Retinal pigment epithelial cell (primary cell): ENCODE measurements around the gene CGB3.
"Not testable (repeated sequence)": the region's sequence is repeated elsewhere in the genome, so short reads cannot be mapped to it uniquely, and the experiment has no call there.

Experiments
- DNase-seq: peaks from one replicate; pipeline ENCODE4 v3.0.0-alpha.2; 2010; ENCODE audit warnings: low read depth
- H3K4me3 ChIP-seq: 2 replicates; pipeline ENCODE4 v1.5.1; 2011; ENCODE audit warnings: mild to moderate bottlenecking, low read length, control low read depth, moderate library complexity
- TF ChIP-seq, protein P1 (sequence below): conservative IDR thresholded peaks from 2 replicates; pipeline ENCODE4 v1.5.1; 2011; ENCODE audit warnings: low read depth, low read length, control low read depth, inconsistent platforms

CGB3 gene

DNA sequence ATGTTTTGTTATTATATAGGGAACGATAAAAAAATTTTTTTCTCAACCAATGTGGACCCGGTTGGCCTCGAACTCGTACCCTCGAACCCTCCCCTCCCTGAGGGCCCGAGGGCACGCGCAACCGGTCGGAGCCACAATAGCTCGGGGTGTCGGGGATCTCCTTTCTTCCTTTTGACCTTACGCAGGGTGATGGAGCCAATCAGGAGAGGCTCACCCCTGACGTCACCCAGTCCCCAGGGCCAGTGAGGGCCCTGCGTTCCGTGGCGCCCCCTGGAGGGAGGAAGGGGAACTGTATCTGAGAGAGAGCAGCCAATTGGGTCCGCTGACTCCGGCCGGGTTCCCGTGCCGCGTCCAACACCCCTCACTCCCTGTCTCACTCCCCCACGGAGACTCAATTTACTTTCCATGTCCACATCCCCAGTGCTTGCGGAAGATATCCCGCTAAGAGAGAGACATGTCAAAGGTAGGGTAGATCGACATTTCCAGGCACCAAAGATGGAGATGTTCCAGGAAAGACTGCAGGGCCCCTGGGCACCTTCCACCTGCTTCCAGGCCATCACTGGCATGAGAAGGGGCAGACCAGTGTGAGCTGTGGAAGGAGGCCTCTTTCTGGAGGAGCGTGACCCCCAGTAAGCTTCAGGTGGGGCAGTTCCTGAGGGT lies 7.6 kb upstream of the CGB3 start, which contains the start of gene CGB2:
Gene CGB2 (plus strand): TSS at position 249 of the 660 bp plus-strand sequence. CDS start 206 bp downstream, at position 455.
- TF ChIP-seq, protein P1, sequence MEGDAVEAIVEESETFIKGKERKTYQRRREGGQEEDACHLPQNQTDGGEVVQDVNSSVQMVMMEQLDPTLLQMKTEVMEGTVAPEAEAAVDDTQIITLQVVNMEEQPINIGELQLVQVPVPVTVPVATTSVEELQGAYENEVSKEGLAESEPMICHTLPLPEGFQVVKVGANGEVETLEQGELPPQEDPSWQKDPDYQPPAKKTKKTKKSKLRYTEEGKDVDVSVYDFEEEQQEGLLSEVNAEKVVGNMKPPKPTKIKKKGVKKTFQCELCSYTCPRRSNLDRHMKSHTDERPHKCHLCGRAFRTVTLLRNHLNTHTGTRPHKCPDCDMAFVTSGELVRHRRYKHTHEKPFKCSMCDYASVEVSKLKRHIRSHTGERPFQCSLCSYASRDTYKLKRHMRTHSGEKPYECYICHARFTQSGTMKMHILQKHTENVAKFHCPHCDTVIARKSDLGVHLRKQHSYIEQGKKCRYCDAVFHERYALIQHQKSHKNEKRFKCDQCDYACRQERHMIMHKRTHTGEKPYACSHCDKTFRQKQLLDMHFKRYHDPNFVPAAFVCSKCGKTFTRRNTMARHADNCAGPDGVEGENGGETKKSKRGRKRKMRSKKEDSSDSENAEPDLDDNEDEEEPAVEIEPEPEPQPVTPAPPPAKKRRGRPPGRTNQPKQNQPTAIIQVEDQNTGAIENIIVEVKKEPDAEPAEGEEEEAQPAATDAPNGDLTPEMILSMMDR: peak; percentile 36
- not testable (repeated sequence) for DNase-seq, H3K4me3 ChIP-seq

DNA sequence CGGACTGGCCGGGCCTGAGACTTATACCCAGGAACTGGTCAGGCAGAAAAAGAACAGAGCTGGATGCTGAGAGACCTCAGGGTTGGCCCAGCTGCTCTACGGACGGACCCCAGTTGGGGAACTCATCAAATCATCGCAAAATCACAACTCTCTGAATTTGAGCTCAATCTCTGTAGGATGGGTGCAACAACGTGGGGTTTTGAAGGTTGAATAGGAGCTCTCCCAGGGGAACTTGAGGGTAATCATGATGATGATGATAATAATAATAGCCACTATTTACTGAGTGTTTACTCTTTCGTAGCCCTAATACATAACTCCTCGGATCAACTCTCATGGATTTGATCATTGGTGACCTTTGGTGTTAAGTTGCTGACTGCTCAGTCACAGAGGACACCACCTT lies 6.2 kb upstream of the CGB3 start:
- not testable (repeated sequence) for DNase-seq, H3K4me3 ChIP-seq

DNA sequence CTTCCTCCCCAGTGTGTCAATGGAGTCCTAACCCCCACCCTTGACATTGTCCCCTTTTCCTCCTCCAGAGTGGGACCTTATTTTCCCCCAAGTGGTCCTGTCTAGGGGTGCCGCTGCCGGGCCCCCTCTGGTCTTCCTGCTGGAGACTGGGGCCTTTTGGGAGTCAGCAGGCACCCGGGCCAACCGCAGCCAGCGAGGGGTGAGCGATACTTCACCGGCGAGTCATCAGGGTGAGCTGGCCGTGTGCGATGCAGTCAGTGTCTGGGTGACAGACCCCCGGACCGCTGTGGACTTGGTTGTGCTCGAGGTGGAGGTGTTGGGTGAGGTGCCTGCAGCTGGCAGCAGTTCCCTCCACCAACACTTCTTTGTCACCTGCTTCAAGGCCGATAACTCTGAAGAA lies 5.6 kb upstream of the CGB3 start:
- not testable (repeated sequence) for DNase-seq, H3K4me3 ChIP-seq

DNA sequence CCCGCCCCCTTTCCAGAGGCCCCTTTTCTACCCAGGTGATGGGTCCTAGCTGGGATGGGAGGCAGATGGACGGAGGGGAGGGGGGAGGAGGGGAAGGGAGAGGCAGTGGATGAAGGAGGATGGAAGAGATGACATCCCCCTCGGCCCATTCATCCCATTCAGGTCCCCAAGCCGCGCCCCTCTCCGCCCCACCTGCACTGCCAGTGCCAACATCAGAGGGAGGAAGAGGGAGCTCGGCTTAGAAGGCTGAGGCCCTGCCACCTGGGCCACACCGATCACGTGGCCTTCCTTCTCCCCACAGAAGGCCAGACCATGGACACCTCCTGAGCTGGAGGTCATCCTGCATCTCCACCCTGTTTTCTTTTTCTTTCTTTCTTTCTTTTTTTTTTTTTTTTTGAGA lies 4.6 kb upstream of the CGB3 start:
- H3K4me3 ChIP-seq: not testable (repeated sequence)

DNA sequence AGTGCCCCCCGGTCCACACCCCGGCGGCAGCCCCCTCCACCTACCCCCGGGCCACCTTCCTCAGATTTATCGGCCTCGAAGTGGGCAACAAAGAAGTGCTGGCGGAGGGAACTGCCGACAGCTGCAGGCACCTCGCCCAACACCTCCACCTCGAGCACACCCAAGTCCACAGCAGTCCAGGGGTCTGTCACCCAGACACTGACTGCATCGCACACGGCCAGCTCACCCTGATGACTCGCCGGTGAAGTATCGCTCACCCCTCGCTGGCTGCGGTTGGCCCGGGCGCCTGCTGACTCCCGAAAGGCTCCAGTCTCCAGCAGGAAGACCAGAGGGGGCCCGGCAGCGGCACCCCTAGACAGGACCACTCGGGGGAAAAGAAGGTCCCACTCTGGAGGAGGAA lies 1.5 kb upstream of the CGB3 start:
- DNase-seq, H3K4me3 ChIP-seq: not testable (repeated sequence)

More for the DNA sequence above, 4.6 kb upstream of the CGB3 start:
- DNase-seq: not testable (repeated sequence)

DNA sequence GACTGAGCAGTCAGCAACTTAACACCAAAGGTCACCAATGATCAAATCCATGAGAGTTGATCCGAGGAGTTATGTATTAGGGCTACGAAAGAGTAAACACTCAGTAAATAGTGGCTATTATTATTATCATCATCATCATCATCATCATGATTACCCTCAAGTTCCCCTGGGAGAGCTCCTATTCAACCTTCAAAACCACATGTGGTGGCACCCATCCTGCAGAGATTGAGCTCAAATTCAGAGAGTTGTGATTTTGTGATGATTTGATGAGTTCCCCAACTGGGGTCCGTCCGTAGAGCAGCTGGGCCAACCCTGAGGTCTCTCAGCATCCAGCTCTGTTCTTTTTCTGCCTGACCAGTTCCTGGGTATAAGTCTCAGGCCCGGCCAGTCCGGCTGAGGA lies 955 bp upstream of the CGB3 start:
- DNase-seq, H3K4me3 ChIP-seq: not testable (repeated sequence)

DNA sequence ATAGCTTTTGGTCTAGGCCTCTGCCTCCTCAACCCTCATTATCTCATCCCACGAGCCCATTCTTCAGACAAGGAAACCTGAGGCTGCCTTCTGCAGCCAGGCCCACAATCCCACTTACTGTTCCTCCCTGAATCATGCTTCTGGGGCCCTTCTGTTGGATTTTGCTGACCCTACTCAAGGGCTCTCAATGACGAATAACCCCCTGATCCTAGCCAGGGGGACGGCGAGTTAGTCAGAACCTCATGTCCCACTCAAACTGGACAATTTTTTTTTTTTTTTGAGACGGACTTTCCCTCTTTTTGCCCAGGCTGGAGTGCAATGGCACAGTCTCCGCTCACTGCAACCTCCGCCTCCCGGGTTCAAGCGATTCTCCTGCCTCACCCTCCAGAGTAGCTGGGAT lies 2.0 kb downstream of the CGB3 start:
- no peak overlapping the region for H3K4me3 ChIP-seq
- no peak for DNase-seq
- TF ChIP-seq, protein P1: no peak

DNA sequence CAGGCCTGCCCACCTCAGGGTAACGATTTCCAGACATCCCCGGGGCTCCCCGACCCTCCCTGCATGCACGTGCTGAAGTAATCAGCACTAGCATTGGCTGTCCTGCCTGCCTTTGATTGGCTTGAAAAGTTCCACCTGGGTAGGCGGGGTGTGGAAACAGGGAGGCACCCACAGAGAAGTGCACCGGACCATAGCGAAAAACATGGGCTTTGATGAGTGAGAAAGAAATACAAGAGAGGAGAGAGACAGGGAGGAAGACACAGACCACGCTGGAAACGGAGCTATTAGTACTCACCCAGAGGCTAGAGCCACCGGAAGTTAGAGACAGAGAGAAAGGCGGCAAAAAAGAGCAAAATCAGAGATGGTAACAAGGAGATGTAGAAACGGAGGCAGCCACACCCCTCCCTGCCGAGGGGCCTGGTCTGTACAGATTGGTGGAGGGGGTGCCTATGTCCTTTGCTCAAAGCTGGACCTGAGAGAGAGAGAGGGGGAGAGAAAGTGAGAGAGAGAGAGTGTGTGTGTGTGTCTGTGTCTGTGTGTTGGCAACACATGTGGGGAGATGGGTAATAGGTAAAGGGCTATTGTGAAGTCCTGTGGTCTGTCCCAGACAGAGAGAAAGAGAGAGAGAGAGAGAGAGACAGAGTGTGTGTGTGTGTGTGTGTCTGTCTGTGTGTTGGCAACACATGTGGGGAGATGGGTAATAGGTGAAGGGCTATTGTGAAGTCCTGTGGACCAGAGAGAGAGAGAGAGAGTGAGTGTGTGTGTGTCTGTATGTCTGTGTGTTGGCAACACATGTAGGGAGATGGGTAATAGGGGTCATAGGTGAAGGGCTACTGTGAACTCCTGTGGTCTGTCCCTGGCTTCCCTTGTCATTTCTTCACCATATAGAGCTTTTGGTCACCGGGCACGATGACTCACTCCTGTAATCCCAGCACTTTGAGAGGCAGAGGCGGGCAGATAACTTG lies 2.9 kb downstream of the CGB3 start:
- H3K4me3 ChIP-seq: no peak overlapping the region
- DNase-seq: no peak
- TF ChIP-seq, protein P1: no peak

DNA sequence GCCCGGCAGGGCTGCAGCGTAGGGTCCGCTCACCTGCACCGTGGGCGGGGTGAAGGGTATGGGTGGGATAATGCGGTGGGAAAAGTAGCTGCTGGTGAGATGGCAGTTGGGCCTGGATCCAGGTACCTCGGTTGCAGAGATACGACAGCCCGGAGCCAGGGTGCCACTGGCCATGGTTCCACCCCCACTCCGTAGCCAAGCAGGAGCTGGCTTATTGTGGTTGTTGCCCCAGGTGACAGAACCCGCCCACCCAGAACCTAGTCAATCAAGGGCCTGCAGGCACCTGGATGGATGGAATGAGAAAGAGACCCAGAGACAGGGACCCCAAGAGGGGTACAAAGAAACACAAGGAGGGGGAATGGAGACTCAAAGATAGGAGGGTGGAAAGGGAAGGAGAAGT lies 3.8 kb downstream of the CGB3 start:
- H3K4me3 ChIP-seq: no peak overlapping the region
- no peak for DNase-seq
- TF ChIP-seq, protein P1: no peak
